Testis (tissue), 2 donors: ENCODE data around the gene EPHA6.

ENCODE experiments used
- CTCF ChIP-seq, 3 experiments: fragments of 450-650 bp in 2 of 3; fragments of 200-600 bp in 1 of 3; sonication (generic) in 1 of 3; IDR thresholded peaks; one replicate each; pipeline ENCODE4 v1.5.1; 2016 to 2019; ENCODE audit warnings: antibody characterized with exemption in 3 of 3, mild to moderate bottlenecking in 2 of 3, moderate library complexity in 1 of 3
- POLR2A ChIP-seq: fragments of 450-650 bp; IDR thresholded peaks from one replicate; pipeline ENCODE4 v1.6.1; 2017; ENCODE audit warnings: antibody characterized with exemption, mild to moderate bottlenecking, moderate library complexity

- TF ChIP-seq CTCF (IDR thresholded peaks at IDR 0.05) = no peak
- TF ChIP-seq POLR2A = no peak
Measured at GRCh38 chr3:97105989-97106651, 291.7 kb downstream of the EPHA6 start.
